A673 (cell line): ENCODE measurements around the gene EFCAB8. TPM values are rescaled to one million over a fixed set of nuclear protein-coding genes. Genes with fewer than 3 reads are reported as not detected.

Source experiments
- BruUV-seq: library from RNA; stranded (reverse); fragments of 400-500 nt; replicated peaks from 2 replicates; lab custom pipeline; 2021; lab: Mats Ljungman, UMichigan
- CTCF ChIA-PET: fragments of 300-600 bp; sonication (Branson Sonifier 250); formaldehyde crosslinking; loops from one replicate; lab custom pipeline; 2022; ENCODE audit warnings: antibody characterized with exemption; lab: Charles Lee
- POLR2A ChIA-PET: fragments of 300-600 bp; sonication (Branson Sonifier 250); formaldehyde crosslinking; loops from one replicate; lab custom pipeline; 2022; ENCODE audit warnings: antibody characterized with exemption; ENCODE audit not compliant: low non-redundant PET; lab: Charles Lee
- DNase-seq: peaks from one replicate; pipeline ENCODE4 v3.0.0-alpha.2; 2015; ENCODE audit warnings: low spot score
- H3K27ac ChIP-seq: fragments of 200-600 bp; sonication (generic); 2 replicates; pipeline ENCODE4 v1.5.1; 2016; ENCODE audit warnings: mixed run types, low read depth, mild to moderate bottlenecking, mixed read lengths, antibody characterized with exemption, low read length; ENCODE audit not compliant: poor library complexity, severe bottlenecking
- H3K27me3 ChIP-seq: fragments of 200-600 bp; sonication (generic); replicated peaks from 2 replicates; pipeline ENCODE4 v1.6.1; 2017; ENCODE audit warnings: mixed run types, low read depth, mild to moderate bottlenecking, mixed read lengths, antibody characterized with exemption, low read length; ENCODE audit not compliant: insufficient read depth, poor library complexity
- H3K36me3 ChIP-seq: fragments of 200-600 bp; sonication (generic); 2 replicates; pipeline ENCODE4 v1.6.1; 2016; ENCODE audit warnings: mixed run types, mild to moderate bottlenecking, mixed read lengths, antibody characterized with exemption, low read length; ENCODE audit not compliant: insufficient read depth, poor library complexity, severe bottlenecking
- H3K4me1 ChIP-seq: fragments of 200-600 bp; sonication (generic); 2 replicates; pipeline ENCODE4 v1.6.1; 2017; ENCODE audit warnings: mixed run types, mild to moderate bottlenecking, mixed read lengths, antibody characterized with exemption, low read length; ENCODE audit not compliant: insufficient read depth, poor library complexity, severe bottlenecking
- H3K4me3 ChIP-seq: fragments of 200-600 bp; sonication (generic); 2 replicates; pipeline ENCODE4 v1.5.1; 2016; ENCODE audit warnings: low read depth, mixed run types, mild to moderate bottlenecking, mixed read lengths, low read length; ENCODE audit not compliant: poor library complexity, severe bottlenecking
- H3K9me3 ChIP-seq: fragments of 200-600 bp; sonication (generic); 2 replicates; pipeline ENCODE4 v1.6.1; 2016; ENCODE audit warnings: mixed run types, low read depth, mild to moderate bottlenecking, mixed read lengths, antibody characterized with exemption, low read length; ENCODE audit not compliant: poor library complexity, severe bottlenecking
- CTCF ChIP-seq: fragments of 300-800, 200-600 bp; sonication (generic); conservative IDR thresholded peaks from 2 replicates; pipeline ENCODE4 v1.5.1; 2017; ENCODE audit warnings: low read depth, mild to moderate bottlenecking, antibody characterized with exemption, low read length, moderate library complexity, mixed read lengths
- EZH2 ChIP-seq: fragments of 200-600 bp; sonication (generic); IDR thresholded peaks from 2 replicates; pipeline ENCODE4 v1.6.1; 2017; ENCODE audit warnings: borderline replicate concordance, low read depth, mild to moderate bottlenecking, mixed read lengths, antibody characterized with exemption, low read length; ENCODE audit not compliant: poor library complexity, severe bottlenecking
- intact Hi-C: fragments of 100-400 bp; cut with micrococcal nuclease; formaldehyde crosslinking; loops from one replicate; pipeline ENCODE4 v1.10.0; 2022; ENCODE audit not compliant: unreplicated experiment
- total RNA-seq: library from RNA; stranded (reverse); gene quantifications from 2 replicates; pipeline ENCODE4 v1.2.3, GENCODE V29; 2021

EFCAB8 gene
- total RNA-seq, 1 experiment from 2014 or later = not detected

- Histone ChIP-seq H3K27me3 (no peaks in the 10 kb centered on the region), H3K4me1 (no peaks in the 10 kb centered on the region), H3K27ac (no peak within 1 kb of the TSS), H3K9me3 (no peaks in the 10 kb centered on the region), H3K4me3 (no peak within 1 kb of the TSS), H3K36me3 (no peaks in the 10 kb centered on the region)
- TF ChIP-seq EZH2 (no peak), CTCF (no peak)
- CTCF ChIA-PET = no interaction called here
- intact Hi-C loops = no loop called here
- DNase-seq = no peak
- BruUV-seq = no TSS peak
- POLR2A ChIA-PET = no interaction called here
Observed at GRCh38 chr20:33004141-33004751, 145.5 kb downstream of the EFCAB8 start, which contains the start of gene SUN5. SUN5 (minus strand) TSS chr20:33004433; CDS start chr20:33004340, 93 bp downstream.

GRCh38 chr20:33005132-33005566 is 146.4 kb downstream of the EFCAB8 start:
- Histone ChIP-seq H3K36me3 (no peaks in the 10 kb centered on the region), H3K4me3 (no peak overlapping the region), H3K27me3 (no peaks in the 10 kb centered on the region), H3K9me3 (no peaks in the 10 kb centered on the region), H3K4me1 (no peaks in the 10 kb centered on the region), H3K27ac (no peak overlapping the region)
- intact Hi-C loops = no loop called here
- no TSS peak for BruUV-seq
- POLR2A ChIA-PET = no interaction called here
- TF ChIP-seq CTCF (peak; percentile 59), EZH2 (no peak)
- CTCF ChIA-PET = no interaction called here
- DNase-seq = peak; percentile 26

- H3K36me3 ChIP-seq = no peaks in the 10 kb centered on the region
- POLR2A ChIA-PET = no interaction called here
- CTCF ChIA-PET = no interaction called here
- no peak overlapping the region for H3K4me3 ChIP-seq
- no peaks in the 10 kb centered on the region for H3K9me3 ChIP-seq
- DNase-seq = no peak
- H3K27me3 ChIP-seq = peaks cover 7% of the 10 kb centered on the region
- H3K4me1 ChIP-seq = no peaks in the 10 kb centered on the region
- TF ChIP-seq CTCF = no peak
- TF ChIP-seq EZH2 = no peak
- H3K27ac ChIP-seq = no peak overlapping the region
- BruUV-seq = no TSS peak
- intact Hi-C loops = no loop called here
Observed at GRCh38 chr20:33005908-33006775, 147.4 kb downstream of the EFCAB8 start.
